SK-N-SH treated with all-trans-retinoic acid at 6 μM for 48 hours (cell line): ENCODE results near the gene GSTO2.

Experiments
- ARNTL ChIP-seq: fragments of 450-650 bp; formaldehyde crosslinking; IDR thresholded peaks from 2 replicates; pipeline ENCODE4 v1.5.0; 2020; ENCODE audit warnings: low read depth, mild to moderate bottlenecking, moderate library complexity, borderline replicate concordance
- BACH2 ChIP-seq: fragments of 250-450 bp; sonication (Bioruptor Pico); IDR thresholded peaks from 2 replicates; pipeline ENCODE4 v1.9.0; 2021; ENCODE audit warnings: mild to moderate bottlenecking, borderline replicate concordance
- CREB5 ChIP-seq: fragments of 250-450 bp; sonication (Bioruptor Pico); IDR thresholded peaks from 2 replicates; pipeline ENCODE4 v1.5.1; 2020; ENCODE audit warnings: low read depth, mild to moderate bottlenecking, moderate library complexity
- ESRRG ChIP-seq: fragments of 250-450 bp; sonication (Bioruptor Pico); IDR thresholded peaks from 2 replicates; pipeline ENCODE4 v1.6.1; 2021; ENCODE audit warnings: mild to moderate bottlenecking
- GLIS3 ChIP-seq: fragments of 250-450 bp; sonication (Bioruptor Pico); IDR thresholded peaks from 2 replicates; pipeline ENCODE4 v1.5.0; 2020; ENCODE audit warnings: mild to moderate bottlenecking, moderate library complexity
- PPARA ChIP-seq: fragments of 250-450 bp; sonication (Bioruptor Pico); IDR thresholded peaks from 2 replicates; pipeline ENCODE4 v1.5.0; 2020; ENCODE audit warnings: mild to moderate bottlenecking, borderline replicate concordance
- RARB ChIP-seq: fragments of 250-450 bp; sonication (Bioruptor Pico); IDR thresholded peaks from 2 replicates; pipeline ENCODE4 v1.8.0; 2021; ENCODE audit warnings: mild to moderate bottlenecking, moderate library complexity
- TSHZ2 ChIP-seq: fragments of 250-450 bp; sonication (Bioruptor Pico); IDR thresholded peaks from 2 replicates; pipeline ENCODE4 v1.5.0; 2020; ENCODE audit warnings: mild to moderate bottlenecking, moderate library complexity
- ZFP3 ChIP-seq: fragments of 250-450 bp; sonication (Bioruptor Pico); IDR thresholded peaks from 2 replicates; pipeline ENCODE4 v1.5.0; 2020; ENCODE audit warnings: mild to moderate bottlenecking, moderate library complexity
- ZFP30 ChIP-seq: fragments of 450-650 bp; formaldehyde crosslinking; IDR thresholded peaks from 2 replicates; pipeline ENCODE4 v1.5.0; 2022; ENCODE audit warnings: mild to moderate bottlenecking, moderate library complexity
- ZNF565 ChIP-seq: fragments of 450-650 bp; formaldehyde crosslinking; conservative IDR thresholded peaks from 2 replicates; pipeline ENCODE4 v1.5.0; 2020; ENCODE audit warnings: low read depth, mild to moderate bottlenecking, moderate library complexity
- ZNF8 ChIP-seq: fragments of 450-650 bp; formaldehyde crosslinking; IDR thresholded peaks from 2 replicates; pipeline ENCODE4 v1.5.0; 2020; ENCODE audit warnings: mild to moderate bottlenecking, moderate library complexity
- TF ChIP-seq, protein P1 (sequence below): fragments of 250-450 bp; sonication (Bioruptor Pico); IDR thresholded peaks from 2 replicates; pipeline ENCODE4 v1.8.0; 2020; ENCODE audit warnings: mild to moderate bottlenecking, moderate library complexity, borderline replicate concordance
- TF ChIP-seq, protein P2 (sequence below): fragments of 250-450 bp; sonication (Bioruptor Pico); IDR thresholded peaks from 2 replicates; pipeline ENCODE4 v1.8.0; 2021; ENCODE audit warnings: low read depth, mild to moderate bottlenecking, moderate library complexity, borderline replicate concordance

- TF ChIP-seq PPARA (CRISPR knock-in tag) = no peak
- no peak for TF ChIP-seq ZNF8 (CRISPR knock-in tag)
- TF ChIP-seq, protein P1, sequence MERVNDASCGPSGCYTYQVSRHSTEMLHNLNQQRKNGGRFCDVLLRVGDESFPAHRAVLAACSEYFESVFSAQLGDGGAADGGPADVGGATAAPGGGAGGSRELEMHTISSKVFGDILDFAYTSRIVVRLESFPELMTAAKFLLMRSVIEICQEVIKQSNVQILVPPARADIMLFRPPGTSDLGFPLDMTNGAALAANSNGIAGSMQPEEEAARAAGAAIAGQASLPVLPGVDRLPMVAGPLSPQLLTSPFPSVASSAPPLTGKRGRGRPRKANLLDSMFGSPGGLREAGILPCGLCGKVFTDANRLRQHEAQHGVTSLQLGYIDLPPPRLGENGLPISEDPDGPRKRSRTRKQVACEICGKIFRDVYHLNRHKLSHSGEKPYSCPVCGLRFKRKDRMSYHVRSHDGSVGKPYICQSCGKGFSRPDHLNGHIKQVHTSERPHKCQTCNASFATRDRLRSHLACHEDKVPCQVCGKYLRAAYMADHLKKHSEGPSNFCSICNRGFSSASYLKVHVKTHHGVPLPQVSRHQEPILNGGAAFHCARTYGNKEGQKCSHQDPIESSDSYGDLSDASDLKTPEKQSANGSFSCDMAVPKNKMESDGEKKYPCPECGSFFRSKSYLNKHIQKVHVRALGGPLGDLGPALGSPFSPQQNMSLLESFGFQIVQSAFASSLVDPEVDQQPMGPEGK (CRISPR knock-in tag) = no peak
- no peak for TF ChIP-seq ZFP3 (CRISPR knock-in tag)
- no peak for TF ChIP-seq ESRRG
- TF ChIP-seq, protein P2, sequence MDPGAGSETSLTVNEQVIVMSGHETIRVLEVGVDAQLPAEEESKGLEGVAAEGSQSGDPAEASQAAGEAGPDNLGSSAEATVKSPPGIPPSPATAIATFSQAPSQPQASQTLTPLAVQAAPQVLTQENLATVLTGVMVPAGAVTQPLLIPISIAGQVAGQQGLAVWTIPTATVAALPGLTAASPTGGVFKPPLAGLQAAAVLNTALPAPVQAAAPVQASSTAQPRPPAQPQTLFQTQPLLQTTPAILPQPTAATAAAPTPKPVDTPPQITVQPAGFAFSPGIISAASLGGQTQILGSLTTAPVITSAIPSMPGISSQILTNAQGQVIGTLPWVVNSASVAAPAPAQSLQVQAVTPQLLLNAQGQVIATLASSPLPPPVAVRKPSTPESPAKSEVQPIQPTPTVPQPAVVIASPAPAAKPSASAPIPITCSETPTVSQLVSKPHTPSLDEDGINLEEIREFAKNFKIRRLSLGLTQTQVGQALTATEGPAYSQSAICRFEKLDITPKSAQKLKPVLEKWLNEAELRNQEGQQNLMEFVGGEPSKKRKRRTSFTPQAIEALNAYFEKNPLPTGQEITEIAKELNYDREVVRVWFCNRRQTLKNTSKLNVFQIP (CRISPR knock-in tag) = no peak
- TF ChIP-seq RARB (CRISPR knock-in tag) = no peak
- TF ChIP-seq ARNTL (CRISPR knock-in tag) = no peak
- TF ChIP-seq ZNF565 (CRISPR knock-in tag) = no peak
- no peak for TF ChIP-seq ZFP30
- no peak for TF ChIP-seq CREB5 (CRISPR knock-in tag)
- TF ChIP-seq TSHZ2 (CRISPR knock-in tag) = no peak
- no peak for TF ChIP-seq BACH2
- no peak for TF ChIP-seq GLIS3 (CRISPR knock-in tag)
Measured at GRCh38 chr10:104257235-104257634, 11.7 kb upstream of the GSTO2 start.
